Measurements from ENCODE around the gene CMTM1.

Gene CMTM1

DNA sequence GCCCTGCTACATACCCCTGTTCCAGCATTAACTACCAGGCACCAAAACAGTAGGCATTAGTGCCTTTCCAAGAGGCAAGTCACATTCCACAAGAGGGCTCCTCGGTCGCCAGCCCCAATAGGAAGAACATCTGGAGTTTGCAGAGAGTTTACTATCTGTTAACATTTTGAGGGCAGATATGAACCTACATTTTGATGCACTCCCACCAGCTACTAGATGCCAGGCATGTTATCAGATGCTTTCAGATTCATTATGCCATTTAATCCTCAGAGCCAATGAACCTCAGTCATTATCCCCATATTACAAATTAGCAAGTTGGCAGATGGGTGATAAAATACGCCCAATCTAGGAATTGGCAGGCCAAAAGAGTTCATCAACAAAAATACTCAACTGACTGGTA is 8.8 kb downstream of the CMTM1 start:
- no peak for DNase-seq (ENCODE audit: low read depth in 1 of 2, low spot score in 1 of 2)
- in situ Hi-C loops (cut with HindIII; ENCODE audit: low pct_unique_long_range_greater_than_20kb, low sequenced_read_pairs), result no loop called here
- TF ChIP-seq JUND (IDR thresholded peaks at IDR 0.05; ENCODE audit: low read depth), result no peak

- TF ChIP-seq JUND (IDR thresholded peaks at IDR 0.05; ENCODE audit: low read depth), result no peak
- in situ Hi-C loops (cut with HindIII; ENCODE audit: low pct_unique_long_range_greater_than_20kb, low sequenced_read_pairs), result no loop called here
- no peak for DNase-seq (ENCODE audit: low read depth in 1 of 2, low spot score in 1 of 2)
Measured at GRCh38 chr16:66576296-66576695, 10.1 kb downstream of the CMTM1 start.

GRCh38 chr16:66578651-66579531 is 12.7 kb downstream of the CMTM1 start, which contains the start of gene CMTM2:
CMTM2 (plus strand) TSS chr16:66579463; CDS start chr16:66579608, 145 bp downstream.
- no peak for DNase-seq (ENCODE audit: low read depth in 1 of 2, low spot score in 1 of 2)
- TF ChIP-seq JUND (IDR thresholded peaks at IDR 0.05; ENCODE audit: low read depth), result no peak
- in situ Hi-C loops (cut with HindIII; ENCODE audit: low pct_unique_long_range_greater_than_20kb, low sequenced_read_pairs), result no loop called here

DNA sequence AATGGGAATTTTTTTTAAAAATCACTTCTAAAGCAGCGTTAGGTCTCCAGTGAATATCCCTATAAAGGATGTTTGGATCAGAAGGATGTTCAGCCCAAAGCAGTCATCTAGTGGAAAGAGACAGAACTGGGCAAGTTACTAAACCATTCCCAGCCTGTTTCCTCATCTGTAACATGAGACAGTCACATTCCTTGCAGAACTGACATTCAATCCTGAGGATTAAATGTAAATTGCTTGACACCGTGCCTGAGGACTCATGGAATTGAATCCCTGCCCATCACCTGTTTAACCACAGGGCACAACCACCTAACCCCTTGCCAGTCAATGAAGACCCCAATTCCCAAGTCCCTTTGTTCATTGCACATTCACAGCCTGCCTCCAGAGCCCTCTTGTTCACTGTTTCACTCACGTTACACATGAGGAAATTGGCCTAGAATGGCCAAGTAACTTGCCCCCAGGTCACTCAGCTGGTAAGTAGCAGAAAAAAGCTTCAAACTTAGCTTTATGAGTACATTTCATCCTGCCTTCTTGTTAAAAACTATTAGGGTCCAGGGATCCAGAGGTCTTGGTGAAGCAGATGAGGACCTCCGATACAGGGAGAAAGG is 14.5 kb downstream of the CMTM1 start:
- DNase-seq (ENCODE audit: low read depth in 1 of 2, low spot score in 1 of 2), result peak; percentile 72 to 84
- in situ Hi-C loops (cut with HindIII; ENCODE audit: low pct_unique_long_range_greater_than_20kb, low sequenced_read_pairs), result no loop called here
- no peak for TF ChIP-seq JUND (IDR thresholded peaks at IDR 0.05; ENCODE audit: low read depth)

DNA sequence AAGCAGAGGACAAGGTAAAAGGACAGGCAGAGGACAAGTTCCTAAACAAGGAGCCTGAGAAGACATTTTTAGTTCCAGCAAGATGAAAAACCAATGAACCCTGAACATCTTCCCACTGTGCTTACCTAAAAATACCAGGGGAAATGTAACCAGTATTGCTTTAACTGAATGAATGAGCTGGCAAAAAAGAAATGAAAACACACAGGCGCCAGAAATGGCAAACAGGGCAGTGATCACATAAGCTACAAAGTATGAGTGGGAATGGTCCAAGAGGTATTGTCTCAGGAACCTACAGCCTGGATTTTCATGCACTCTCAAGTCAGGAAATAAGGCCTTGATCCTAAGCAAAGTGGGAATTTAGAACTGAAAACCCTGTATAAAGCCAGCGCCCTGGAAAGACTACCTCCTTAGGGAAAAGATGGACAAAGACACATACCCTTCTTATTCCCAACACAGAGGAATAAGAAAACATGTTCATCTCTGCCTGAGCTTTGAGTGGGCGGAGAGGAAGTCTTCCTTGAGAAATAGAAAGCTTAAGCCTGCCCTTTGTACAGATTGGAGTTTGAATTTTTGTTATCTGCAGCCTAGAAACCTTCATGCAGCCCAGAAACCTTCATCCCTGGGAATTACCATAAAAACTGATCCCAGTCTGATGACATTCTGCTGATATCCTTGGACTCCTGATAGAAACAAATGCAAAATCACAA is 15.2 kb downstream of the CMTM1 start:
- in situ Hi-C loops (cut with HindIII; ENCODE audit: low pct_unique_long_range_greater_than_20kb, low sequenced_read_pairs), result no loop called here
- no peak for TF ChIP-seq JUND (IDR thresholded peaks at IDR 0.05; ENCODE audit: low read depth)
- DNase-seq (ENCODE audit: low read depth in 1 of 2, low spot score in 1 of 2), result no peak

DNA sequence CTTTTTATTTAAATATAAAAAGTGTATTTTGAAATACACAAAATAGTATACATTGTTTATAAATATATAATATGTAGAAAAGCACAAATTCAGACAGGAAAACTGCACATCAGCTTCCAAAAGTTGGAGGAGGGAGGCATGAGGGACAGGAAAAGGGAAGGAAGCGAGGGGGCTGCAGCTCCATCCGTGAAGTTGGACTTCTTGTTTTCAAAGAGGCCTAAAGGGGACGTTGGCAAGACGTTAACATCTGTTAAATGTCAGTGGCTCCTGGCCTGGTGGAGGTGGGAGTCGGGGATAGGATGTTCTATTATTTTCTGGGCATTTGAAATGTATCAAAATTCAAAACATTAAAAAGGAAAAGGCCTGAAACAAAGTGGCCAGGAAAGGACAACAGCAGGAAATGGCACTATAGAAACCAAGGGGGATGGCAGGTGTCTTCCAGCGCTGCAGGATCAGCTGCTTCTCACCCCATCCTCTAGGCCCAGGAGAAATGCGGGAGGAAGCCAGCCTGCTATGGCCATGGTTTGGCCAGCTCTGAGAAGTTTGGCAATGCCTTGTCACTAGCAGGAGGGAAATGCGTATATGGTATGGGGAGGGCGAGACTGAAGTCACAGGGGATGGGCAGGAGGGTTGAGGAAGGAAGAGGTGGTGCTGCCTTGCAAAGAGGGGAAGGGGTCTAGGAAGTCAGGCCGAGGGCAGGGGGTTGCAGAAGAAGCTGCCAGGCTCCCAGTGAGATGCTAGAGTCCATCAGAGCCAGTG is 19.4 kb downstream of the CMTM1 start:
- no peak for DNase-seq (ENCODE audit: low read depth in 1 of 2, low spot score in 1 of 2)
- in situ Hi-C loops (cut with HindIII; ENCODE audit: low pct_unique_long_range_greater_than_20kb, low sequenced_read_pairs), result no loop called here
- TF ChIP-seq JUND (IDR thresholded peaks at IDR 0.05; ENCODE audit: low read depth), result no peak

- in situ Hi-C loops (cut with HindIII; ENCODE audit: low pct_unique_long_range_greater_than_20kb, low sequenced_read_pairs), result no loop called here
Measured at GRCh38 chr16:66587881-66588600, 21.8 kb downstream of the CMTM1 start.

DNA sequence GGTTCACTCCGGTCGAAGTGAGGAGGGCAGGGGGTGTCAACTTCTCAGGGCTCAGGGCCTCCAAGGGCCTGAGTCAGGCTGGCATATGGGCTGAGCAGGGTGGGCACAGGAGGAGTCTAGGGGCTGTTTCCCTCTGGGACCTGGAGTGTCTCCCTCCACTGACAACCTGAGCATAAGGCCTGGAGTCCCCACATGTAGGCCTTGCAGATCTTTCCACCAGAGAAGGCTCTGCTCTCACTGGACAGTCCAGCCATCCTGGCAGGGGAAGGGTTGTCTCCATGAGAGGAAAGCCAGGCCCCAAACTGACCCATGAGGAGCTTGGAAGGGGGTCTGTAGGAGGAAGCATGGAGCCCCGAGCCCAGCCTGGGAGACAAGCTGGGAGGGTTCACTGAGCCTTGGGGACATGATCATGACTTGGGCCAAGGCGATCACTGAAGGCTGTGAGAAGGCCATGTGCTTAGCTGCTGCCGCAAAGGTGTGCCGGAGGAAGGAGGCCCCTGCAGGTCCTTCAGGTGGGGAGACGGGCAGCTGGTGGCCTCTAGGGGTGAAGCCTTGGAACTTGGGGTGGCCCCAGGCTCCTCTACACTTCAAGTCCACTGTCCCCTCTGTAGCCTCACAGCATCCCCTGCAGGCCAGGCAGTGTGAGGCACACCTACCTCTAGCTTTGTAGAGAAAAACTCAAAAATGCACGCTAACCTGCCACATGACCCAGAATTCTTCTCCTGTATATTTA is 22.9 kb downstream of the CMTM1 start:
- peak in 1 of 2 experiments; percentile 30 for DNase-seq (ENCODE audit: low read depth in 1 of 2, low spot score in 1 of 2)
- no peak for TF ChIP-seq JUND (IDR thresholded peaks at IDR 0.05; ENCODE audit: low read depth)
- in situ Hi-C loops (cut with HindIII; ENCODE audit: low pct_unique_long_range_greater_than_20kb, low sequenced_read_pairs), result no loop called here

More at GRCh38 chr16:66587881-66588600, 21.8 kb downstream of the CMTM1 start:
- DNase-seq (ENCODE audit: low read depth in 1 of 2, low spot score in 1 of 2), result no peak
- TF ChIP-seq JUND (IDR thresholded peaks at IDR 0.05; ENCODE audit: low read depth), result no peak

DNA sequence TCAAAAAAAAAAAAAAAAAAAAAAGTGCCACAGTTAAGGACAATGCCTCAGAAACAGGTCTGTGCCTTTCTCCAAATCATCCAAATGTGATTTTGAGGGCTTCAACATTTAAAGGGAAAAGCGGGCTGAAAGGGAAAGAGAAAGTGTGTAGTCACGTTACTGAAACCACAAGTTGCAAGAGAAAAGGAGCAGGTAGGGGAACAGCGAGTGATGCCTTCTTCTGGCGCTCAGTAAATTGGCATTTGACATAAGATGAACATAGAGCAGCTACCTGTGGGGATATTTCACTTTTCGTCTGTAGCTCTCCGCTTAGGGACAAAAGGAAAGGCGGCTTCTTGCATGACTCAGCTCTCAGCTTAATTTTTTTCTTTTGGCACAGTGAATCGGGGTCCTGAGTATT is 24.1 kb downstream of the CMTM1 start:
- in situ Hi-C loops (cut with HindIII; ENCODE audit: low pct_unique_long_range_greater_than_20kb, low sequenced_read_pairs), result no loop called here
- no peak for DNase-seq (ENCODE audit: low read depth in 1 of 2, low spot score in 1 of 2)
- TF ChIP-seq JUND (IDR thresholded peaks at IDR 0.05; ENCODE audit: low read depth), result no peak

DNA sequence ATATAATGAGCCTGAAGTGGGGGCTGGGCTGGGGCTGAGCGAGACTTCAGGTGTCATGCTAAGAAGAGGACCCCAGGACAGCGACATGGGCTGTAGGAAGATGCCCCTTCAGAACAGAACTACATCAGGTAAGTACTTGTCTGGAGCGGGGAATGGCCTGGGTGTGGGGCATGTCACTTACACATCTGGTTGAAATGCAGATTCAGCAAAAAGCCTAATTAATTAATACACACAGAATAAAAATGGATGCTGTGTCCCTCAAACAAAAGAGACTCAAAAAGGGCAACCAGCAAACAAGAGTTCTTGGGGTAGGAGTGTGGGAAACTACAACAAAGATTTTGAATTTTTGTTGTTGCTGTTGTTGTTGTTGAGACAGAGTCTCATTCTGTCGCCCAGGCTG is 24.8 kb downstream of the CMTM1 start:
- TF ChIP-seq JUND (IDR thresholded peaks at IDR 0.05; ENCODE audit: low read depth), result no peak
- in situ Hi-C loops (cut with HindIII; ENCODE audit: low pct_unique_long_range_greater_than_20kb, low sequenced_read_pairs), result no loop called here
- DNase-seq (ENCODE audit: low read depth in 1 of 2, low spot score in 1 of 2), result no peak

GRCh38 chr16:66592241-66592640 is 26.0 kb downstream of the CMTM1 start:
- no peak for DNase-seq (ENCODE audit: low read depth in 1 of 2, low spot score in 1 of 2)
- in situ Hi-C loops (cut with HindIII; ENCODE audit: low pct_unique_long_range_greater_than_20kb, low sequenced_read_pairs), result no loop called here
- TF ChIP-seq JUND (IDR thresholded peaks at IDR 0.05; ENCODE audit: low read depth), result no peak
